ENCODE results near the gene FAM200C. TPM values are rescaled to one million over a fixed set of nuclear protein-coding genes. Genes with fewer than 3 reads are reported as not detected.
A peak's percentile ranks its signal among the peaks of the same experiment; 100 is the strongest.

FAM200C gene
- total and polyA plus RNA-seq, 2 donors (not counting 1 experiment from before 2014, with no cell fraction given) = 4.0 to 5.3 TPM

- Histone ChIP-seq H3K27ac (ENCODE audit: insufficient read depth, low read length) (no peak overlapping the region), H3K36me3 (ENCODE audit: control insufficient read depth, insufficient read depth, low read length) (no peaks in the 10 kb centered on the region), H3K4me3 (replicated peaks in 1 of 4; ENCODE audit: control extremely low read depth in 1 of 4, insufficient read depth in 1 of 4, low read depth in 3 of 4, low read length in 4 of 4) (no peak overlapping the region), H3K4me2 (ENCODE audit: extremely low read depth, insufficient read depth, low read length) (no peak overlapping the region), H3K79me2 (ENCODE audit: control insufficient read depth, insufficient read depth, low read length) (no peaks in the 10 kb centered on the region), H4K20me1 (ENCODE audit: control insufficient read depth, extremely low read depth, insufficient read depth, low read length) (no peaks in the 10 kb centered on the region), H2AFZ (ENCODE audit: low read length) (no peak overlapping the region), H3K4me1 (ENCODE audit: control insufficient read depth, extremely low read depth, insufficient read depth, low read length) (peaks cover 6% of the 10 kb centered on the region), H3K9ac (ENCODE audit: insufficient read depth, low read length) (no peak overlapping the region), H3K27me3 (ENCODE audit: control insufficient read depth, insufficient read depth, low read length) (peaks cover 3% of the 10 kb centered on the region), H3K9me3 (ENCODE audit: control insufficient read depth, insufficient read depth, low read depth, low read length) (no peaks in the 10 kb centered on the region)
- DNase-seq (ENCODE audit: low read depth in 2 of 2) = peak in 1 of 2 donors; percentile 25
- TF ChIP-seq EZH2 (IDR thresholded peaks at IDR 0.05; ENCODE audit: low read length, missing control alignments) (no peak), CTCF (conservative IDR thresholded peaks at IDR 0.05 in 1 of 2, IDR thresholded peaks at IDR 0.05 in 1 of 2; ENCODE audit: low read depth in 1 of 2, low read length in 2 of 2) (no peak)
Observed at GRCh38 chr5:160442824-160443431, 43.1 kb upstream of the FAM200C start.

GRCh38 chr5:160441311-160441781 is 41.5 kb upstream of the FAM200C start:
- Histone ChIP-seq H3K4me2 (ENCODE audit: extremely low read depth, insufficient read depth, low read length) (no peak overlapping the region), H3K9me3 (ENCODE audit: control insufficient read depth, insufficient read depth, low read depth, low read length) (no peaks in the 10 kb centered on the region), H3K36me3 (ENCODE audit: control insufficient read depth, insufficient read depth, low read length) (no peaks in the 10 kb centered on the region), H3K79me2 (ENCODE audit: control insufficient read depth, insufficient read depth, low read length) (no peaks in the 10 kb centered on the region), H2AFZ (ENCODE audit: low read length) (no peak overlapping the region), H3K27ac (ENCODE audit: insufficient read depth, low read length) (no peak overlapping the region), H4K20me1 (ENCODE audit: control insufficient read depth, extremely low read depth, insufficient read depth, low read length) (no peaks in the 10 kb centered on the region), H3K27me3 (ENCODE audit: control insufficient read depth, insufficient read depth, low read length) (peaks cover 3% of the 10 kb centered on the region), H3K9ac (ENCODE audit: insufficient read depth, low read length) (no peak overlapping the region), H3K4me3 (replicated peaks in 1 of 4; ENCODE audit: control extremely low read depth in 1 of 4, insufficient read depth in 1 of 4, low read depth in 3 of 4, low read length in 4 of 4) (no peak overlapping the region), H3K4me1 (ENCODE audit: control insufficient read depth, extremely low read depth, insufficient read depth, low read length) (peaks cover 6% of the 10 kb centered on the region)
- peak in 1 of 2 donors; percentile 18 for DNase-seq (ENCODE audit: low read depth in 2 of 2)
- TF ChIP-seq EZH2 (IDR thresholded peaks at IDR 0.05; ENCODE audit: low read length, missing control alignments) = no peak
- TF ChIP-seq CTCF (conservative IDR thresholded peaks at IDR 0.05 in 1 of 2, IDR thresholded peaks at IDR 0.05 in 1 of 2; ENCODE audit: low read depth in 1 of 2, low read length in 2 of 2) = no peak

- no peak overlapping the region for H3K27ac ChIP-seq (ENCODE audit: insufficient read depth, low read length)
- no peaks in the 10 kb centered on the region for H3K36me3 ChIP-seq (ENCODE audit: control insufficient read depth, insufficient read depth, low read length)
Observed at GRCh38 chr5:160439205-160439600, 39.3 kb upstream of the FAM200C start.

More at GRCh38 chr5:160439205-160439600, 39.3 kb upstream of the FAM200C start:
- Histone ChIP-seq H3K4me1 (ENCODE audit: control insufficient read depth, extremely low read depth, insufficient read depth, low read length) (peaks cover 6% of the 10 kb centered on the region), H2AFZ (ENCODE audit: low read length) (peak overlapping the region; percentile 71), H3K4me3 (replicated peaks in 1 of 4; ENCODE audit: control extremely low read depth in 1 of 4, insufficient read depth in 1 of 4, low read depth in 3 of 4, low read length in 4 of 4) (peak overlapping the region; percentile 46 to 67 (median 58)), H3K27me3 (ENCODE audit: control insufficient read depth, insufficient read depth, low read length) (peaks cover 6% of the 10 kb centered on the region), H3K79me2 (ENCODE audit: control insufficient read depth, insufficient read depth, low read length) (no peaks in the 10 kb centered on the region), H4K20me1 (ENCODE audit: control insufficient read depth, extremely low read depth, insufficient read depth, low read length) (no peaks in the 10 kb centered on the region), H3K9me3 (ENCODE audit: control insufficient read depth, insufficient read depth, low read depth, low read length) (no peaks in the 10 kb centered on the region), H3K9ac (ENCODE audit: insufficient read depth, low read length) (no peak overlapping the region), H3K4me2 (ENCODE audit: extremely low read depth, insufficient read depth, low read length) (peak overlapping the region; percentile 87)
- DNase-seq (ENCODE audit: low read depth in 2 of 2) = peak; percentile 58 to 71
- peak; percentile 93 to 94 for TF ChIP-seq CTCF (conservative IDR thresholded peaks at IDR 0.05 in 1 of 2, IDR thresholded peaks at IDR 0.05 in 1 of 2; ENCODE audit: low read depth in 1 of 2, low read length in 2 of 2)
- no peak for TF ChIP-seq EZH2 (IDR thresholded peaks at IDR 0.05; ENCODE audit: low read length, missing control alignments)

Data from fibroblast of lung (primary cell).